Stomach (tissue), 9 donors: ENCODE measurements around the gene CDK5RAP3. TPM values are rescaled to one million over a fixed set of nuclear protein-coding genes. Genes with fewer than 3 reads are reported as not detected.
A peak's percentile ranks its signal among the peaks of the same experiment; 100 is the strongest.

Source experiments
- DNase-seq, 2 donors: peaks; one replicate each; pipeline versions ENCODE4 v3.0.0 to v3.0.0-alpha.2; 2013 to 2019
- H3K27ac ChIP-seq, 5 donors: fragments of 200-600 bp in 4 of 5; sonication (generic) in 4 of 5; one replicate each; pipeline ENCODE4 v1.5.1; 2013 to 2019; ENCODE audit warnings: mild to moderate bottlenecking in 1 of 5, moderate library complexity in 1 of 5
- H3K27me3 ChIP-seq, 3 donors: fragments of 200-600 bp; sonication (generic); one replicate each; pipeline ENCODE4 v1.5.1; 2017 to 2019; ENCODE audit warnings: mixed run types in 1 of 3
- H3K36me3 ChIP-seq, 4 donors: fragments of 200-600 bp; sonication (generic); 1 replicate in 3 of 4; 2 replicates in 1 of 4; pipeline ENCODE4 v1.5.1; 2016 to 2019
- H3K4me1 ChIP-seq, 4 donors: fragments of 200-600 bp; sonication (generic); one replicate each; pipeline ENCODE4 v1.5.1; 2016 to 2019
- H3K4me3 ChIP-seq, 4 donors: fragments of 200-600 bp; sonication (generic) in 3 of 4; one replicate each; pipeline ENCODE4 v1.5.1; 2016 to 2019; ENCODE audit warnings: mild to moderate bottlenecking in 1 of 4
- H3K9me3 ChIP-seq, 4 donors: fragments of 200-600 bp; sonication (generic); one replicate each; pipeline ENCODE4 v1.5.1; 2016 to 2019
- CTCF ChIP-seq, 7 experiments: fragments of 450-650 bp in 4 of 7; fragments of 200-600 bp in 3 of 7; sonication (generic) in 3 of 7; IDR thresholded peaks; one replicate each; pipeline ENCODE4 v1.5.1; 2016 to 2019; ENCODE audit warnings: antibody characterized with exemption in 7 of 7, control low read depth in 2 of 7, mild to moderate bottlenecking in 1 of 7
- EP300 ChIP-seq: sonication (generic); formaldehyde crosslinking; IDR thresholded peaks from one replicate; pipeline ENCODE4 v1.6.1; 2017; ENCODE audit warnings: antibody characterized with exemption
- POLR2A ChIP-seq, 4 donors: fragments of 450-650 bp; IDR thresholded peaks; one replicate each; pipeline ENCODE4 v1.6.1; 2016; ENCODE audit warnings: antibody characterized with exemption in 4 of 4, control low read depth in 2 of 4, mild to moderate bottlenecking in 1 of 4, moderate library complexity in 1 of 4
- POLR2AphosphoS5 ChIP-seq, 3 donors: sonication (generic); formaldehyde crosslinking; IDR thresholded peaks; one replicate each; pipeline ENCODE4 v1.6.1; 2016; ENCODE audit warnings: antibody characterized with exemption in 3 of 3
- WGBS, 5 donors: extraction: QIAGEN DNeasy Blood & Tissue Kit in 3 of 5; methylation state at CpG; one replicate each; pipeline versions ENCODE4 v1.1.5 to v1.1.7; 2013 to 2018; 5-methylcytosine and 5-hydroxymethylcytosine counted together
- intact Hi-C: fragments of 100-400 bp; cut with DNase I; formaldehyde crosslinking; loops from one replicate; pipeline ENCODE4 v1.15.1; 2023; ENCODE audit warnings: low total_unique reads
- polyA plus RNA-seq, 3 donors: library from polyadenylated mRNA; stranded (reverse); fragments of 200-250 nt; gene quantifications; one replicate each; pipeline ENCODE4 v1.2.3, GENCODE V29; 2013
- total RNA-seq, 5 donors: library from RNA; depleted of rRNA; stranded (reverse); fragments of >200 nt; gene quantifications; one replicate each; pipeline versions ENCODE4 v1.1.0 to v1.2.3, GENCODE V29; 2014 to 2016
- donor health status: healthy with polysubstance abuse.
- donor health status: Bipolar disorder and iron deficiency.
- donor health status: healthy.

CDK5RAP3 gene
- total and polyA plus RNA-seq, 8 donors, result 101 to 682 (median 277) TPM

GRCh38 chr17:47942096-47942510 lies 28.8 kb upstream of the CDK5RAP3 start:
- Histone ChIP-seq H3K9me3 (no peaks in the 10 kb centered on the region), H3K4me1 (peaks cover 34 to 63% (median 48%) of the 10 kb centered on the region in 4 donors), H3K27ac (peak overlapping the region; percentile 87 to 90 (median 89)), H3K36me3 (peaks cover 6 to 31% (median 23%) of the 10 kb centered on the region in 4 donors), H3K27me3 (no peaks in the 10 kb centered on the region), H3K4me3 (peak overlapping the region; percentile 75 to 83 (median 82))
- 3 to 13% (median 6%) methylated on average over 5 of the region's 5 CpGs for WGBS, 5 donors
- no peak for DNase-seq
- no peak for TF ChIP-seq POLR2AphosphoS5 (IDR thresholded peaks at IDR 0.05)
- TF ChIP-seq CTCF (IDR thresholded peaks at IDR 0.05), result no peak
- TF ChIP-seq POLR2A (IDR thresholded peaks at IDR 0.05), result no peak
- no peak for TF ChIP-seq EP300
- intact Hi-C loops, result no loop called here

GRCh38 chr17:47942568-47942967 lies 28.3 kb upstream of the CDK5RAP3 start:
- Histone ChIP-seq H3K27ac (peak overlapping the region in 4 of 5 donors; percentile 87 to 90 (median 88)), H3K27me3 (no peaks in the 10 kb centered on the region), H3K4me1 (peaks cover 35 to 63% (median 50%) of the 10 kb centered on the region in 4 donors), H3K36me3 (peaks cover 6 to 31% (median 23%) of the 10 kb centered on the region in 4 donors), H3K9me3 (no peaks in the 10 kb centered on the region), H3K4me3 (peak overlapping the region in 3 of 4 donors; percentile 75 to 83 (median 81))
- intact Hi-C loops, result no loop called here
- no peak for DNase-seq
- TF ChIP-seq EP300 (no peak), POLR2A (IDR thresholded peaks at IDR 0.05) (no peak), CTCF (IDR thresholded peaks at IDR 0.05) (no peak), POLR2AphosphoS5 (IDR thresholded peaks at IDR 0.05) (no peak)
- 73 to 76% (median 74%) methylated on average over 6 of the region's 6 CpGs for WGBS, 5 donors

- intact Hi-C loops, result no loop called here
- peaks cover 6 to 35% (median 26%) of the 10 kb centered on the region in 4 donors for H3K36me3 ChIP-seq
- TF ChIP-seq EP300 (no peak), POLR2AphosphoS5 (IDR thresholded peaks at IDR 0.05) (no peak), POLR2A (IDR thresholded peaks at IDR 0.05) (no peak), CTCF (IDR thresholded peaks at IDR 0.05) (no peak)
- no peak for DNase-seq
- WGBS, 5 donors, result 63 to 79% (median 69%) methylated on average over 8 of the region's 8 CpGs
- no peaks in the 10 kb centered on the region for H3K9me3 ChIP-seq
- H3K4me3 ChIP-seq, result no peak overlapping the region
- peak overlapping the region; percentile 73 to 94 (median 89) for H3K27ac ChIP-seq
- no peaks in the 10 kb centered on the region for H3K27me3 ChIP-seq
- peaks cover 57 to 86% (median 75%) of the 10 kb centered on the region in 4 donors for H3K4me1 ChIP-seq
These were observed 25.8 kb upstream of the CDK5RAP3 start for GRCh38 chr17:47945080-47945479.

GRCh38 chr17:47945529-47946508 lies 25.1 kb upstream of the CDK5RAP3 start:
- Histone ChIP-seq H3K4me1 (peaks cover 58 to 84% (median 74%) of the 10 kb centered on the region in 4 donors), H3K4me3 (no peak overlapping the region), H3K27ac (peak overlapping the region; percentile 73 to 94 (median 89)), H3K36me3 (peaks cover 6 to 35% (median 26%) of the 10 kb centered on the region in 4 donors), H3K9me3 (no peaks in the 10 kb centered on the region), H3K27me3 (no peaks in the 10 kb centered on the region)
- no peak for TF ChIP-seq CTCF (IDR thresholded peaks at IDR 0.05)
- TF ChIP-seq EP300, result no peak
- no peak for TF ChIP-seq POLR2AphosphoS5 (IDR thresholded peaks at IDR 0.05)
- no peak for TF ChIP-seq POLR2A (IDR thresholded peaks at IDR 0.05)
- intact Hi-C loops, result no loop called here
- peak in 1 of 2 donors; percentile 67 for DNase-seq
- WGBS, 5 donors, result 43 to 66% (median 52%) methylated on average over 10 of the region's 10 CpGs
